Gastroesophageal sphincter (tissue), 4 donors: Measurements from ENCODE around the gene KAZN. TPM values are rescaled to one million over a fixed set of nuclear protein-coding genes. Genes with fewer than 3 reads are reported as not detected.

Source experiments
- ATAC-seq: fragments of 150-250 bp; one replicate; pipeline ENCODE4 v1.9.1; 2016; ENCODE audit warnings: mild to moderate bottlenecking, moderate library complexity
- H3K27ac ChIP-seq, 4 donors: fragments of 200-600 bp; sonication (generic) in 3 of 4; 1 replicate in 3 of 4; 2 replicates in 1 of 4; pipeline ENCODE4 v1.5.1; 2016 to 2019
- H3K27me3 ChIP-seq: fragments of 200-600 bp; sonication (generic); one replicate; pipeline ENCODE4 v1.5.1; 2019
- H3K36me3 ChIP-seq, 2 donors: fragments of 200-600 bp; sonication (generic); one replicate each; pipeline ENCODE4 v1.5.1; 2019; ENCODE audit warnings: control low read depth in 1 of 2
- H3K4me1 ChIP-seq, 3 donors: fragments of 200-600 bp; sonication (generic); 1 replicate in 2 of 3; 2 replicates in 1 of 3; pipeline ENCODE4 v1.5.1; 2016 to 2019; ENCODE audit warnings: control low read depth in 2 of 3
- H3K4me3 ChIP-seq, 2 donors: fragments of 200-600 bp; sonication (generic); one replicate each; pipeline ENCODE4 v1.5.1; 2019; ENCODE audit warnings: mild to moderate bottlenecking in 1 of 2, moderate library complexity in 1 of 2
- H3K9me3 ChIP-seq, 3 donors: fragments of 200-600 bp; sonication (generic); one replicate each; pipeline ENCODE4 v1.5.1; 2017 to 2019; ENCODE audit warnings: control low read depth in 2 of 3
- EP300 ChIP-seq: sonication (generic); formaldehyde crosslinking; IDR thresholded peaks from one replicate; pipeline ENCODE4 v1.6.1; 2017; ENCODE audit warnings: antibody characterized with exemption, mild to moderate bottlenecking
- POLR2A ChIP-seq, 2 donors: fragments of 450-650 bp; IDR thresholded peaks; one replicate each; pipeline ENCODE4 v1.6.1; 2017; ENCODE audit warnings: antibody characterized with exemption in 2 of 2, mild to moderate bottlenecking in 2 of 2, moderate library complexity in 1 of 2
- POLR2AphosphoS5 ChIP-seq: sonication (generic); formaldehyde crosslinking; IDR thresholded peaks from one replicate; pipeline ENCODE4 v1.6.1; 2017; ENCODE audit warnings: antibody characterized with exemption
- WGBS, 2 donors: methylation state at CpG; one replicate each; pipeline ENCODE4 v1.1.5; 2018; ENCODE audit warnings: low coverage in 1 of 2; 5-methylcytosine and 5-hydroxymethylcytosine counted together
- total RNA-seq, 4 donors: library from RNA; depleted of rRNA; stranded (reverse); fragments of >200 nt; gene quantifications; one replicate each; pipeline ENCODE4 v1.1.0, GENCODE V29; 2016
- TF ChIP-seq, protein P1 (sequence below), 4 experiments: fragments of 200-600 bp in 2 of 4; fragments of 450-650 bp in 2 of 4; sonication (generic) in 1 of 4; IDR thresholded peaks; one replicate each; pipeline ENCODE4 v1.5.1; 2017 to 2019; ENCODE audit warnings: antibody characterized with exemption in 4 of 4, mild to moderate bottlenecking in 2 of 4, moderate library complexity in 2 of 4

KAZN gene
- total RNA-seq, 4 donors from 2014 or later = 6.5 to 16.6 (median 11.5) TPM

GRCh38 chr1:15012822-15013221, 414.3 kb downstream of the KAZN start:
- TF ChIP-seq, protein P1, sequence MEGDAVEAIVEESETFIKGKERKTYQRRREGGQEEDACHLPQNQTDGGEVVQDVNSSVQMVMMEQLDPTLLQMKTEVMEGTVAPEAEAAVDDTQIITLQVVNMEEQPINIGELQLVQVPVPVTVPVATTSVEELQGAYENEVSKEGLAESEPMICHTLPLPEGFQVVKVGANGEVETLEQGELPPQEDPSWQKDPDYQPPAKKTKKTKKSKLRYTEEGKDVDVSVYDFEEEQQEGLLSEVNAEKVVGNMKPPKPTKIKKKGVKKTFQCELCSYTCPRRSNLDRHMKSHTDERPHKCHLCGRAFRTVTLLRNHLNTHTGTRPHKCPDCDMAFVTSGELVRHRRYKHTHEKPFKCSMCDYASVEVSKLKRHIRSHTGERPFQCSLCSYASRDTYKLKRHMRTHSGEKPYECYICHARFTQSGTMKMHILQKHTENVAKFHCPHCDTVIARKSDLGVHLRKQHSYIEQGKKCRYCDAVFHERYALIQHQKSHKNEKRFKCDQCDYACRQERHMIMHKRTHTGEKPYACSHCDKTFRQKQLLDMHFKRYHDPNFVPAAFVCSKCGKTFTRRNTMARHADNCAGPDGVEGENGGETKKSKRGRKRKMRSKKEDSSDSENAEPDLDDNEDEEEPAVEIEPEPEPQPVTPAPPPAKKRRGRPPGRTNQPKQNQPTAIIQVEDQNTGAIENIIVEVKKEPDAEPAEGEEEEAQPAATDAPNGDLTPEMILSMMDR (IDR thresholded peaks at IDR 0.05) = no peak
- Histone ChIP-seq H3K27ac (no peak overlapping the region), H3K36me3 (no peaks in the 10 kb centered on the region), H3K4me3 (no peak overlapping the region), H3K27me3 (no peaks in the 10 kb centered on the region), H3K9me3 (no peaks in the 10 kb centered on the region), H3K4me1 (peaks cover 0 to 26% (median 8%) of the 10 kb centered on the region in 3 donors)
- ATAC-seq = no peak
- 75 to 77% methylated on average over 5 to 6 of the region's 8 CpGs for WGBS, 2 donors

DNA sequence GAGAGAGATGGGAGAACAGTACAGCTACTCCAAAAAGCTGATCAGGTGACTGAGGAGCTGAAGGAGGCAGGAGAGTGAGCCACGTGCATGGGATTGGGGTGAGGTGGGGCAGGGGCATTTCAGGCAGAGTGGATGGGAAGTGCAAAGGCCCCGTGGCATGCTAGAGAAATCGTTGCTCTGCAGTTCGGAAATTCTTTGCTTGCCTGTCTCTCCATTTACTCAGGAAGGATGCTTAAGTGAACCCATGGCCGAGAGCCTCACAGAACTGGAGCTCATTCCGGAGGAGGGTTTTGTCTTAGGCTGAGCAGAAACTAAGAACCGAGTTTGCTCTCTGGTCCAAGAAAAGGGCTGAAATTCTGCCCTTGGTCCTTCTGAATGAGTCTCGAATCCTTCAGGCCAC, 415.3 kb downstream of the KAZN start:
- H3K27me3 ChIP-seq = no peaks in the 10 kb centered on the region
- 82% methylated on average over 6 of the region's 8 CpGs; no CpG with 5 or more reads in 1 of the 2 donors for WGBS, 2 donors
- no peak for ATAC-seq

DNA sequence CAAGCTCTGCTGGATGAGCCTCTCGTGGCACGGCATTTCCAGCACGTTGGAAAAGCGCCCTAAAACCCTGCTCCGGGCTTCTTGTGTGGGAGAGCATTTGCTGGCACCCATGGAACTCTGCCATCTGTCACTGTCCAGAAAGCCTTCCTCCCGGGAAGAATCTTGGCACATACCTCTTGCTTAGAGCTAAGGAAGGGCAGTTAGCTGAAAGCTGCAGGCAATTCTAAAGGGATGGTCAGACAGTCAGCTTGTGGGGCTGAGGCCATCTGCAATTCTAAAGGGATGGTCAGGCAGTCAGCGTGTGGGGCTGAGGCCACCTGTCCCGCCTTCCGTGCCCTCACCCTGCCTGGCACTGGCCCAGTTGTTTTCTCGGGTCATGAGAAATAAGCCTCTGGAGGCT, 416.0 kb downstream of the KAZN start:
- H3K27ac ChIP-seq = no peak overlapping the region
- WGBS, 2 donors = 31 to 40% methylated on average over 3 to 6 of the region's 10 CpGs
- H3K36me3 ChIP-seq = no peaks in the 10 kb centered on the region
- H3K4me1 ChIP-seq = peaks cover 0 to 11% (median 0%) of the 10 kb centered on the region in 3 donors
- TF ChIP-seq POLR2A (IDR thresholded peaks at IDR 0.05) (no peak), POLR2AphosphoS5 (no peak), EP300 (no peak)
- TF ChIP-seq, protein P1 (IDR thresholded peaks at IDR 0.05) = no peak
- no peaks in the 10 kb centered on the region for H3K9me3 ChIP-seq
- ATAC-seq = peak; percentile 16
- H3K4me3 ChIP-seq = no peak overlapping the region
- H3K27me3 ChIP-seq = no peaks in the 10 kb centered on the region

More for the DNA sequence above, 415.3 kb downstream of the KAZN start:
- Histone ChIP-seq H3K27ac (no peak overlapping the region), H3K4me1 (peaks cover 0 to 19% (median 0%) of the 10 kb centered on the region in 3 donors), H3K9me3 (no peaks in the 10 kb centered on the region), H3K4me3 (no peak overlapping the region), H3K36me3 (no peaks in the 10 kb centered on the region)
- TF ChIP-seq POLR2A (IDR thresholded peaks at IDR 0.05) = no peak
- TF ChIP-seq, protein P1 (IDR thresholded peaks at IDR 0.05) = no peak
- no peak for TF ChIP-seq POLR2AphosphoS5
- TF ChIP-seq EP300 = no peak

DNA sequence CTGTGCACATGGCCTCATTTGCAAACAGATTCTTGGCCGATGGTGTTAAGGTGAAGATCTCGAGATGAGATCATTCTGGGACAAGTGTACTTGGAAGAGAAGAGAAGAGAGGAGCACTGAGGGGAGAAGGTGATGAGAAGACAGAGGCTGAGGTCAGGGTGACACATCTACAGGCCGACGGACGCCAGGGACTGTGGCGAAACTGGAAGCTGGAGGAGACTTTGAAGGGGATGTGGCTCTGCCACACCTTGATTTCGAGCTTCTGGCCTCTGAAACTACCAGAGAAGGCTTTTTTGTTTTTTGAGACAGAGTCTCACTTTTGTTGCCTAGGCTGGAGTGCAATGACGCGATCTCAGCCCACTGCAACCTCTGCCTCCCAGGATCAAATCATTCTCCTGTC, 417.5 kb downstream of the KAZN start:
- Histone ChIP-seq H3K4me1 (peaks cover 0 to 11% (median 0%) of the 10 kb centered on the region in 3 donors), H3K27me3 (no peaks in the 10 kb centered on the region), H3K36me3 (no peaks in the 10 kb centered on the region), H3K27ac (no peak overlapping the region), H3K9me3 (no peaks in the 10 kb centered on the region), H3K4me3 (no peak overlapping the region)
- WGBS, 2 donors = 87 to 96% methylated on average over 8 of the region's 9 CpGs
- TF ChIP-seq POLR2AphosphoS5 (no peak), POLR2A (IDR thresholded peaks at IDR 0.05) (no peak), EP300 (no peak)
- TF ChIP-seq, protein P1 (IDR thresholded peaks at IDR 0.05) = no peak
- no peak for ATAC-seq

DNA sequence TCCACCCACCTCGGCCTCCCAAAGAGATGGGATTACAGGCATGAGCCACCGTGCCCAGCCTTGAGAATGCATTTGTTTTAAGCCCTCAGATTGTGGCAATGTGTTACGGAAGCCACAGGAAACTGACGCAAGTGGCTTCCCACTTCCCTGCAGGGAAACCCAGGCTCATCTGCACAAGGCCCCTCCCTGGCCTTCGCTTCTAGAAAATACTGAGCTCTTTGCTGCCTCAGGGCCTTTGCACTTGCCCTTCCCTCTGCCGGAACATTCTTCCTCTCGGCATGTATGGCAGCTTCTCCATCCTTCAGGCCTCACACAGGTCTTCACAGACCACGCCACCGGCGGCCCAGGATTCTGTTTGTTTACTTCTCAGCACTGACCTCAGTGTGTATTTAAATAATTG, 418.0 kb downstream of the KAZN start:
- H3K27me3 ChIP-seq = no peaks in the 10 kb centered on the region
- 96 to 100% methylated on average over 1 to 9 of the region's 10 CpGs for WGBS, 2 donors
- H3K36me3 ChIP-seq = no peaks in the 10 kb centered on the region
- peaks cover 0 to 11% (median 0%) of the 10 kb centered on the region in 3 donors for H3K4me1 ChIP-seq
- TF ChIP-seq, protein P1 (IDR thresholded peaks at IDR 0.05) = no peak
- no peak for TF ChIP-seq POLR2AphosphoS5
- no peak for TF ChIP-seq POLR2A (IDR thresholded peaks at IDR 0.05)
- no peak for TF ChIP-seq EP300
- no peaks in the 10 kb centered on the region for H3K9me3 ChIP-seq
- no peak overlapping the region for H3K4me3 ChIP-seq
- ATAC-seq = no peak
- no peak overlapping the region for H3K27ac ChIP-seq
